ENCODE results near the gene C2. TPM values are rescaled to one million over a fixed set of nuclear protein-coding genes. Genes with fewer than 3 reads are reported as not detected.
A peak's percentile ranks its signal among the peaks of the same experiment; 100 is the strongest.

The C2 gene
- total RNA-seq: 1 to 10 TPM; 3.8 to 4.3 TPM
- polyA plus RNA-seq: not detected
- total RNA-seq: 1.1 to 3.1 (median 1.4) reads per million in 6 experiments

DNA sequence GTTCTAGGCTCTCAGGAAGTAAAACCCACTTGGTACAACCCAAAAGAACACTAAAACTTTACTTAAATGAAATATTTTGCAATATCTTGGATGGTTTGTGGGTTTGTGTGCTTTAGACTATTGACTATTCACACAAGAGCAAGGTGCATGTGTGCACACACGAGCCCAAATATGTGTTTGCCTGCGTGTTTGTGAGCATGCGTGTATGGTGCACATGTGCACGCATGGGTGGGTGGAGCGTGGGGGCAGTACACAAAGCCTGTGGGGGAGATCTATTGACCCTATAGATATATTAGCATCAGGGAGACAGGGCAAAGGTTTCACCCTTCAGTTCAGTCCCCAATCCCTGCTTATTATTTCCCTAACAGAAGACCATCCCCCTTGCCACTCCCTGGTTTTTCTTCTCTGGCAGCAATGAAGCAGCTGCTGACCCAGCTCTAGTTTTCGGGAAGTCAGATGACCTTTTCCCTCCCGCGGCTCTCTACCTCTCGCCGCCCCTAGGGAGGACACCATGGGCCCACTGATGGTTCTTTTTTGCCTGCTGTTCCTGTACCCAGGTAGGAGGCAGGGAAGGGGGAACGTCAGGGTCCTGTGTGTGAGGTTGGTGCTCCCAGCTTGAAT lies at the start of gene C2:
TSS of gene C2 (plus strand) at position 476 of the 621 bp plus-strand sequence. CDS start at position 512, 36 bp downstream.
- no peak for DNase-seq
- ATAC-seq: no peak
- Mint-ChIP-seq H3K4me1 (no peaks in the 10 kb centered on the region), H3K36me3 (no peaks in the 10 kb centered on the region), H3K9me3 (no peaks in the 10 kb centered on the region), H3K4me3 (no peak within 1 kb of the TSS), H3K27me3 (peaks cover 0 to 5% (median 2%) of the 10 kb centered on the region in 5 donors), H3K27ac (peak within 1 kb of the TSS in 1 of 10 donors; percentile 30)
- POLR2A ChIA-PET: no interaction called here

DNA sequence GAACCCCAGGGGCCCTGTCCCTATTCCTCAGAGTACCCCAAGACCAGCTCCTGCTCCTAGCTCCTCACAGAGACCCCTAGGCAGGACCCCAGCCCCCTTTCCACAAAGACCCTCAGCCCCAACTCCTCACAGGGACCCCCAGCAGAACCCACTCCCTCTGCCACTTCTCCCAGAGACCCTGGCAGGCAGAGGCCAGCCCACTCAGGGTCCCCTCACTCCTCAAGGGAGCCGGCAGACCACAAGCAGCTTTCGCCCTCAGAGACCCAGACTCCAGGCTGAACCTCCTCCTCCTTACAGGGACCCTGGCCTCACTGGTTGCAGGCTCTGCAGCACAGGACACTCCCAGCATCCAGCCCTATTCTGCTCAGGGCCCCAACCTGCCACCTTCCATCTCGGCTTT lies 49.3 kb upstream of the C2 start:
- peaks cover 0 to 42% (median 23%) of the 10 kb centered on the region in 3 donors for H3K36me3 Mint-ChIP-seq
- H3K4me1 Mint-ChIP-seq: peaks cover 0 to 6% (median under 1%) of the 10 kb centered on the region in 4 donors
- no peak overlapping the region for H3K4me3 Mint-ChIP-seq
- ATAC-seq (no peak), DNase-seq (peak in 1 of 10 donors; percentile 14)
- no peaks in the 10 kb centered on the region for H3K9me3 Mint-ChIP-seq
- peak overlapping the region in 3 of 10 donors; percentile 18 to 85 (median 61) for H3K27ac Mint-ChIP-seq
- POLR2A ChIA-PET: no interaction called here
- H3K27me3 Mint-ChIP-seq: no peaks in the 10 kb centered on the region

DNA sequence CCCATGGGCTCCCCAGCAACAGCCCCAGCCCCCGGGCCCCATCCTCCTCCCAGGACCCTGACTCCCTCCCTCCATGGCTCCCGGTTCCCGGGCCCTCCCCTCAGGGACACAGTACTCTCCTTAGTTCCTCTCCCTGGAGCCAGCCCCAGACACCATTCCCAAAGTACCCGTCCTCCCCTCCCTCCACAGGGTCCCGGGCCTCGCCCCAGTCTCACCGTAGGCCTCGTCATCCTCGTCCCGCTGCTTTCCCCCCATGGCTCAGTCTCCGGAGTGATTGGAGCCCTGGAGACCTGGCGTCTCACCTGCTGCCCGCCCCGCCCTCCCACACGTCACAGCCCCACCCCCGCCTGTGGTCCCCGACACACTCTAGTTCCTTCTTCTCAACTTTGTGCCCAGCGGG lies 48.8 kb upstream of the C2 start, which contains the start of gene SLC44A4:
TSS of gene SLC44A4 (minus strand) at position 272 of the 400 bp plus-strand sequence. CDS start at position 255, 17 bp downstream.
- no peaks in the 10 kb centered on the region for H3K27me3 Mint-ChIP-seq
- DNase-seq: peak in 1 of 10 donors; percentile 23
- POLR2A ChIA-PET: no interaction called here
- peaks cover 0 to 6% (median under 1%) of the 10 kb centered on the region in 4 donors for H3K4me1 Mint-ChIP-seq
- H3K27ac Mint-ChIP-seq: peak within 1 kb of the TSS in 3 of 10 donors; percentile 18 to 85 (median 61)
- no peaks in the 10 kb centered on the region for H3K9me3 Mint-ChIP-seq
- H3K4me3 Mint-ChIP-seq: no peak within 1 kb of the TSS
- H3K36me3 Mint-ChIP-seq: peaks cover 0 to 47% (median 23%) of the 10 kb centered on the region in 3 donors
- no peak for ATAC-seq

DNA sequence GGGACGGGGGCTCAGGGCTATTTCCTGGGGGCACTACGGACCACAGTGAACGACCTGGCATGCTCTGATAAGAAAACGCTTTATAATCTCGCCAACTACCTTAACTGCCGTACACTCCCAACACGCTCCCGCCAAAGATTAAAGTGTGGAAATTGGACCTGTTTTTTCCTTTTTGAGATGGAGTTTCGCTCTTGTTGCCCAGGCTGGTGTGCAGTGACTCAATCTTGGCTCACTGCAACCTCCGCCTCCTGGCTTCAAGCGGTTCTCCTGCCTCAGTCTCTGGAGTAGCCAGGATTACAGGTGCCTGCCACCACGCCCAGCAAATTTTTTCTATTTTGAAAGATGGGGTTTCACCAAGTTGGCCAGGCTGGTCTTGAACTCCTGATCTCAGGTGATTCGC lies 48.4 kb upstream of the C2 start:
- Mint-ChIP-seq H3K27ac (peak overlapping the region in 1 of 10 donors; percentile 85), H3K4me3 (no peak overlapping the region)
- POLR2A ChIA-PET: no interaction called here

DNA sequence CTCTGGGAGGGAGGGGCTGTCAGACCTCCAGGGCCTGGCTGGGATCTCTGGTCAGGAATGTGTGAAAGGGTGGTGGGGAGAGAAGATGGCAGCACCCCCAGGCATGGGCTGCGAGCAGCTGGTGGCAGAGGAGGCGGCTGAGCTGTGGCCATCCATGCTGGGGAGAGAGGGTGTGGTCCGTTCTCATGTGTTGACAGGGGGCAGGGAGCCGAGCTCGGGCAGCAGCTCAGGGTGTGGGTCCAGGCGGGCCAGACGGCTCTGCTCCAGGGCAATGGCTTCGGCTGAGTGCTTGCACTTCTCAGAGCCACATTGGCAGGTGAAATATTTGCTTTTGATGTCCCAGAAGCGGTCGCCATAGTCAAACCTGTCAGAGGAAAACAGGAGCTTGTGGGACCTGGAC lies 47.6 kb upstream of the C2 start:
- H3K9me3 Mint-ChIP-seq: no peaks in the 10 kb centered on the region
- peak in 1 of 10 donors; percentile 41 for DNase-seq
- H3K27ac Mint-ChIP-seq: no peak overlapping the region
- H3K4me3 Mint-ChIP-seq: no peak overlapping the region
- POLR2A ChIA-PET: interaction anchor here (0.6 kb wide), 1 partner anchor 36 kb away, joined by 3 read pairs; no protein-coding TSS in a partner anchor
- peaks cover 0 to 57% (median 23%) of the 10 kb centered on the region in 3 donors for H3K36me3 Mint-ChIP-seq
- H3K4me1 Mint-ChIP-seq: peaks cover 0 to 4% (median 0%) of the 10 kb centered on the region in 4 donors
- ATAC-seq: no peak
- H3K27me3 Mint-ChIP-seq: no peaks in the 10 kb centered on the region

More for the DNA sequence above, 48.4 kb upstream of the C2 start:
- Mint-ChIP-seq H3K9me3 (no peaks in the 10 kb centered on the region), H3K4me1 (peaks cover 0 to 6% (median under 1%) of the 10 kb centered on the region in 4 donors), H3K36me3 (peaks cover 0 to 51% (median 23%) of the 10 kb centered on the region in 3 donors), H3K27me3 (no peaks in the 10 kb centered on the region)
- ATAC-seq (no peak), DNase-seq (peak in 1 of 10 donors; percentile 38)

DNA sequence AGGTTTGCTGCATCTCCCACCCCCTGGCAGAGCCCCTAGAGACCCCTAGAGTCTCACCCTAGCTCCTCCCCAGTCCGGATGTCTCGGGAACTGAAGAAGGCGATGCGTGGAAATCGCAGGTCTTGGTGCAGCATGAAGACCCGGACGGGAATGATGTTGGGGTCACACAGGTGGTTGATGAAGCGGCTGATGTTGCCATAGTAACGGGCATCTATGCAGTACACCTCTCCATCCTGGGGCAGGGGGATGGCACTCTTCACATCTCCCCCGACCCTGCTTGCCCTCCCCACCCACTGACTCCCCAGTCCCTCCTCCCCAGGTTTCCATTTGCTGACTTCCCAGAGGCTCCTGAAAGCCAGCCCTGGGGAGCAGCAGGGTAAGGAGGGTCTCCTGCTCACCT lies 46.9 kb upstream of the C2 start:
- Mint-ChIP-seq H3K4me1 (peaks cover 0 to 4% (median 0%) of the 10 kb centered on the region in 4 donors), H3K36me3 (peaks cover 0 to 64% (median 28%) of the 10 kb centered on the region in 3 donors), H3K27me3 (no peaks in the 10 kb centered on the region), H3K27ac (no peak overlapping the region), H3K9me3 (no peaks in the 10 kb centered on the region), H3K4me3 (no peak overlapping the region)
- DNase-seq (peak in 1 of 10 donors; percentile 34), ATAC-seq (no peak)
- POLR2A ChIA-PET: interaction anchor here (0.6 kb wide), 1 partner anchor 36 kb away, joined by 3 read pairs; no protein-coding TSS in a partner anchor

DNA sequence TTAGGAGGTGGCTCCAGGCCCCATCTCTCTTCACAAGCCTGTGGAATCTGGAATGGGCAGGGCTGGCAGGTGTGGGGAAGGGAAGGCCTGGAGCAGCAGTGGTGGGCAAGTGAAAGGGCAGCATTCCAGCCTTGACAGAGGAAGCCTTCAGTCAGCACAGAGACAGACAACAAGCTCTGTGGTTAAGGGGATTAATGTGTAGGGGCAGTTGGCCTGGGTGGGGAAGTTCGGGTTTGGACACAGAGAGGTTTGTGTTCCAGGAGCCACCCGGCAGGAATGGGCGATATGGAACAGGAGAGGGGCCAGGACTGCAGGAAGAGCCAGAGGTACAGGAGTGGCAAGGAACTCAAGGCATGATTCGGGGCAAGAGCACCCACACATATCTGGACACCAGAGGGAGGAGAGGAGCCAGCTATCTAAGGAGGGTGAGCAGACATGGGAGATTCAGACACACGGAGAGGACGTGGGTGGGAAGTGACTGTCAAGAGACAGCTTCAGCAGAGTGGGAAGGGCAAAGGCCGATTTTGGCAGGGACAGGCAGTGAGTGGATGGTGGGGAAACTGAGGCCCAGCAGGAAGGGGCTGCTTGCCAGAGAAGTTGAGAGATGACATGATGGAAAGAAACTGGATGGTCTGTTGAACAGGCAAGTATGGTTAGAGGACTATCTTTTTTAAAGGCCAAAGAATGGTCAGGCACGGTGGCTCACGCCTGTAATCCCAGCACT lies 46.2 kb upstream of the C2 start:
- no peak for ATAC-seq
- Mint-ChIP-seq H3K27me3 (no peaks in the 10 kb centered on the region), H3K4me3 (no peak overlapping the region), H3K27ac (peak overlapping the region in 2 of 10 donors; percentile 52 to 77), H3K4me1 (peaks cover 0 to 2% (median under 1%) of the 10 kb centered on the region in 4 donors), H3K9me3 (no peaks in the 10 kb centered on the region), H3K36me3 (peaks cover 4 to 71% (median 31%) of the 10 kb centered on the region in 3 donors)
- DNase-seq: peak in 1 of 10 donors; percentile 27
- POLR2A ChIA-PET: no interaction called here

DNA sequence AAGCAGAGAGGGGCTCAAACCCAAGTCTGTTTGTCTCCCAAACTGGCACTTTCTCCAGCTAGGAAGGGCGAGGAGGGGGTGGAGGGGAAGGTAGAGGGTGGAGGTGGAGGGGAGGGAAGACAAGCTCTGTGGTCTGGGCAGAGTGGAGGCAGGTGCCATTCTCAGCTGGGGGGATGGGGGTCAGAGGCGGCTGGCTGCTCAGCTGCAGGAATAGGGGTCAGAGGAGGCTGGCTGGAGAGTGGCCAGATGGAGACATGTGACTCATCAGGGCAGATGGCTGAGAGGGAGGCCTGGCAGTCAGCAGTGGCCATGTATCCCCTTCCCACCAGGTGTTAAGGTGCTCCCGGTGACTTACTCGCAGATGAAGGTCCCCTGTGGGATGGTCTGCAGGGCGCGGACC lies 45.2 kb upstream of the C2 start:
- POLR2A ChIA-PET: interaction anchor here (0.8 kb wide), 1 partner anchor 15 kb away, joined by 5 read pairs; the partner anchor contains the start of gene EHMT2
- Mint-ChIP-seq H3K27ac (peak overlapping the region in 1 of 10 donors; percentile 62), H3K36me3 (peaks cover 5 to 78% (median 31%) of the 10 kb centered on the region in 3 donors)

DNA sequence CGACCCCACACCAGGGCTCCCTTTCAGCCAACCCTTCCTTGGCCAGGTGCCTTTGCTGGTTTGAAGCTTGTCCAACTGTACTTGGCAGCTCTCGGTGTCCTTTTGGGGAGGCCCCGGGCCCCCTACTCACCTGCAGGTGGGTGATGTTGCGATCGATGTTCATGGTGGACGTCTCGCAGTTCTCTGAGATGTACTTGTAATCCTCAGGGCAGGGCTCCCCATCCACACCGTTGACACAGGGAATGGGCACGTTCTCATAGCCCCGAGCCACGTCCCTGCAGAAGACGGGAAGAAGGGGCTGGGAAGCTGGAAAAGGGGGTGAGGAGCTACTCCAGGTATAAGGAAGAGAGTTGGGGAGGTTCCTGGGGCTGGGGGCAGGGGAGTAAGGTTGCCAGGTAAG lies 43.8 kb upstream of the C2 start:
- peak in 1 of 10 donors; percentile 52 for DNase-seq
- POLR2A ChIA-PET: no interaction called here
- no peak for ATAC-seq
- Mint-ChIP-seq H3K4me1 (peaks cover 0 to 2% (median under 1%) of the 10 kb centered on the region in 4 donors), H3K27ac (no peak overlapping the region), H3K36me3 (peaks cover 5 to 83% (median 35%) of the 10 kb centered on the region in 3 donors), H3K9me3 (no peaks in the 10 kb centered on the region), H3K4me3 (no peak overlapping the region), H3K27me3 (no peaks in the 10 kb centered on the region)

More for the DNA sequence above, 45.2 kb upstream of the C2 start:
- Mint-ChIP-seq H3K9me3 (no peaks in the 10 kb centered on the region), H3K4me1 (peaks cover 0 to 2% (median under 1%) of the 10 kb centered on the region in 4 donors), H3K27me3 (no peaks in the 10 kb centered on the region), H3K4me3 (no peak overlapping the region)
- ATAC-seq (no peak), DNase-seq (peak in 1 of 10 donors; percentile 36)

DNA sequence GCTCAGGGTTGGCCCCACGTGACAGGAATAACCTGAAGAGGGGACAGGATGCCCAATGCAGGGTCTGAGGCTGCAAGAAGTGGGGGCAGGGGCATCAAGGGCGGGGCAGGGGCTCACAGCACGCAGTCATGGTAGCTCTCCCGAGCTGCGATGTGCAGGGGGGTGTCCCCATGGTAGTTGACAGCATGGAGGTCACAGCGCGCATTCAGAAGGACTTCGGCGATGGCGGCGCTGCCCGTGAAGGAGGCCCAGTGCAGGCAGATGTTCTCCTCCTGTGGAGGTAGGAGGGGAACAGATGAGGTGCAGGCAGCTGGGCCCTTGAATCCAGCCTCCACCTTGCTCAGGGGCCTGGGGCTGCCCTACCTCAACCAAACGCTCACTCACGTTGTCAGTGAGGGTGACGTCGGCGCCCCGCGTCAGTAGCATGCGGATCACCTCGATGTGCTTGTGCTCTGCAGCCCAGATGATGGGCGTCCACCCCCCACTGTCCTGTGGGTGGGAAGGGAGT lies 42.9 kb upstream of the C2 start:
- Mint-ChIP-seq H3K27me3 (no peaks in the 10 kb centered on the region), H3K9me3 (no peaks in the 10 kb centered on the region), H3K36me3 (peaks cover 5 to 84% (median 34%) of the 10 kb centered on the region in 3 donors), H3K4me3 (no peak overlapping the region), H3K4me1 (peaks cover 0 to 5% (median 3%) of the 10 kb centered on the region in 4 donors), H3K27ac (no peak overlapping the region)
- DNase-seq (peak in 1 of 10 donors; percentile 36), ATAC-seq (no peak)
- POLR2A ChIA-PET: interaction anchor here (0.8 kb wide), 1 partner anchor 17 kb away, joined by 5 read pairs; no protein-coding TSS in a partner anchor

DNA sequence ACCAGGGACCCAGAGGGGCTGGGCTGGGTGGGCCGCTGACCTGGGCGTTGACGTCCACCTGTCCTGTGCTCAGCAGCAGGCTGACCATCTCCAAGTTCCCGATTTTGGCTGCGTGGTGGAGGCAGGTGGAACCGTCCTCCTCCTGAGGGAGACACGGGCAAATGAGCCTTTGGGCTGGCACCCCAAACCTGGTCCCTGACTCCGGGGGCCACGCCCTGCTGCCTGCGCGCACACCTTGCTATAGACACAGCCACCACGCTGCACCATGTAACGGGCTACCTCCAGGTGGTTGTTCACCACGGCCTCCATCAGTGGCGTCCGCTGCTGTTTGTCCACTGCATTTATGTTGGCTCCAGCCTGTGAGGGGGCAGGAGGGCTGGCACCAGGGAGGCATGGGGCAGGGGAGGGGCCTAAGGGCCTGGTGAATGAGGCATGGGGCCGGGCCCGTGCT lies 41.0 kb upstream of the C2 start:
- no peaks in the 10 kb centered on the region for H3K27me3 Mint-ChIP-seq
- ATAC-seq (no peak), DNase-seq (no peak)
- no peaks in the 10 kb centered on the region for H3K9me3 Mint-ChIP-seq
- H3K4me3 Mint-ChIP-seq: no peak overlapping the region
- H3K4me1 Mint-ChIP-seq: peaks cover 0 to 5% (median 3%) of the 10 kb centered on the region in 4 donors
- H3K27ac Mint-ChIP-seq: peak overlapping the region in 1 of 10 donors; percentile 44
- POLR2A ChIA-PET: interaction anchor here (0.6 kb wide), 1 partner anchor 228 kb away, joined by 3 read pairs; no protein-coding TSS in a partner anchor
- H3K36me3 Mint-ChIP-seq: peaks cover 5 to 80% (median 24%) of the 10 kb centered on the region in 3 donors
